Liver (tissue), 3 donors: Measurements from ENCODE around the gene RRP1.

ENCODE experiments used
- ATF3 ChIP-seq: IDR thresholded peaks from 2 replicates; pipeline ENCODE4 v1.6.1; 2016; ENCODE audit warnings: antibody characterized with exemption
- CTCF ChIP-seq: fragments of 150-350 bp; IDR thresholded peaks from 2 replicates; pipeline ENCODE4 v1.5.1; 2017; ENCODE audit warnings: improper control_type of control experiment, low read depth, low read length; ENCODE audit not compliant: missing input control
- EGR1 ChIP-seq, 2 donors: IDR thresholded peaks; 2 replicates each; pipeline ENCODE4 v1.6.1; 2016 to 2018; ENCODE audit warnings: antibody characterized with exemption in 2 of 2, low read depth in 2 of 2
- FOXA1 ChIP-seq: IDR thresholded peaks from 2 replicates; pipeline ENCODE4 v1.6.1; 2016; ENCODE audit warnings: antibody characterized with exemption
- GABPA ChIP-seq, 2 donors: IDR thresholded peaks in 1 of 2; conservative IDR thresholded peaks in 1 of 2; 2 replicates each; pipeline ENCODE4 v1.6.1; 2016; ENCODE audit warnings: antibody characterized with exemption in 2 of 2, mild to moderate bottlenecking in 1 of 2, moderate library complexity in 1 of 2
- JUND ChIP-seq, 2 donors: IDR thresholded peaks; 2 replicates each; pipeline ENCODE4 v1.6.1; 2016; ENCODE audit warnings: antibody characterized with exemption in 2 of 2
- MAX ChIP-seq: IDR thresholded peaks from 2 replicates; pipeline ENCODE4 v1.6.1; 2016; ENCODE audit warnings: antibody characterized with exemption
- RAD21 ChIP-seq, 2 donors: IDR thresholded peaks; 2 replicates each; pipeline ENCODE4 v1.6.1; 2016; ENCODE audit warnings: antibody characterized with exemption in 2 of 2, mild to moderate bottlenecking in 2 of 2
- REST ChIP-seq: IDR thresholded peaks from 2 replicates; pipeline ENCODE4 v1.6.1; 2016; ENCODE audit warnings: antibody characterized with exemption, mild to moderate bottlenecking
- SP1 ChIP-seq: IDR thresholded peaks from 2 replicates; pipeline ENCODE4 v1.6.1; 2018; ENCODE audit warnings: antibody characterized with exemption, mild to moderate bottlenecking
- TAF1 ChIP-seq: conservative IDR thresholded peaks from 2 replicates; pipeline ENCODE4 v1.6.1; 2016; ENCODE audit warnings: antibody characterized with exemption, mild to moderate bottlenecking
- YY1 ChIP-seq: IDR thresholded peaks from 2 replicates; pipeline ENCODE4 v1.6.1; 2016; ENCODE audit warnings: antibody characterized with exemption, mild to moderate bottlenecking
- ZBTB33 ChIP-seq: IDR thresholded peaks from 2 replicates; pipeline ENCODE4 v1.6.1; 2016; ENCODE audit warnings: antibody characterized with exemption
- donor health status: healthy.
- donor health status: healthy.

GRCh38 chr21:43768868-43769167 lies 20.6 kb upstream of the RRP1 start:
- TF ChIP-seq CTCF, result no peak
- no peak for TF ChIP-seq FOXA1
- no peak for TF ChIP-seq MAX
- no peak for TF ChIP-seq ATF3
- TF ChIP-seq SP1, result no peak
- TF ChIP-seq YY1, result no peak
- no peak for TF ChIP-seq JUND (IDR thresholded peaks at IDR 0.05)
- TF ChIP-seq ZBTB33, result no peak
- no peak for TF ChIP-seq GABPA (IDR thresholded peaks at IDR 0.05 in 1 of 2, conservative IDR thresholded peaks at IDR 0.05 in 1 of 2)
- TF ChIP-seq TAF1, result no peak
- no peak for TF ChIP-seq RAD21 (IDR thresholded peaks at IDR 0.05)
- no peak for TF ChIP-seq REST
- no peak for TF ChIP-seq EGR1 (IDR thresholded peaks at IDR 0.05; ENCODE audit: low read depth in 2 of 2)
